CD4-positive, alpha-beta T cell treated with Interleukin-2 at 100 ng/mL for 4 hours (primary cell): Measurements from ENCODE around the gene PNLDC1.
"Not testable (repeated sequence)": the region's sequence is repeated elsewhere in the genome, so short reads cannot be mapped to it uniquely, and the experiment has no call there.

ENCODE experiments used
- DNase-seq: peaks from one replicate; pipeline ENCODE4 v3.0.0-alpha.2; 2020; ENCODE audit warnings: low spot score

The PNLDC1 gene

GRCh38 chr6:159849851-159850250 lies 49.8 kb downstream of the PNLDC1 start:
- DNase-seq = not testable (repeated sequence)

GRCh38 chr6:159852877-159853276 lies 52.8 kb downstream of the PNLDC1 start:
- peak; percentile 3 for DNase-seq

DNA sequence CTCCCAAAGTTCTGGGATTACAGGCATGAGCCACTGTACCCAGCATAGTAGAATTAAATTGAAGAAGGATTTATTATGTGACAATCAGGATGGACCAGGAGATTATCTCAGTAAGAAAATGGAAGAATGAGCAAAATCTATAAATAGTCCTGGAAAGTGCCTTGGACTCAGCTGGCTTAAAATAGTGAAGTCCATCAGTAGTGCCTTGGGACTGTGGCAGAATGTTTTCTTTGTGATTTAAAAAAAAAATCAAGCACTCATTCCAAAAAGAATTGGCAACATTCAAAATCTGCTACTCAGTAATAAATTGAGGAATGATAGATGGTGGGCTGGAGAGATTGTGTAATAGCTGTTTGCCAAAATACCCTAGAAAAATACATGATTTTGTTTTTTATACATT lies 53.7 kb downstream of the PNLDC1 start:
- DNase-seq = no peak

- no peak for DNase-seq
These were observed 54.9 kb downstream of the PNLDC1 start for GRCh38 chr6:159854959-159855358.

DNA sequence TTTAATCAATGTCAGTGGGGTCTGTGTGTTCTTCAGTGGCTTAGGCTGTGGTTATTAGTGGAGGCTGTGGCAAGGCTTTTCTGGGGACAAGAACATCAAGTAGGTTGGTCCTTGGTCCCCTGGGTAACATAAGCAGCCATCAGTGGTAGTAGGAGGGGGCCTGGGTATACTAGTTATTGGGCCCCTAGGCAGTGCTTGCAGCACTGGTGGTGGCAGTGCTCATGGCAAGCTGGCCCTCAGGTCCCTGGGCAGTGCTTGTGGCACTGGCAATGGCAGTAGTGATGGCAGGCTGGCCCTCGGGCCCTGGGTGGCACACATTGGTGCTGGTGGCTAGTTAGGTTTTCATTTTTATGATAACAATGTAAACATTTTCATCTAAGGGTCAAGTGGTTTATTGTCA lies 58.2 kb downstream of the PNLDC1 start:
- no peak for DNase-seq

- DNase-seq = no peak
These were observed 60.4 kb downstream of the PNLDC1 start for GRCh38 chr6:159860482-159860881.

DNA sequence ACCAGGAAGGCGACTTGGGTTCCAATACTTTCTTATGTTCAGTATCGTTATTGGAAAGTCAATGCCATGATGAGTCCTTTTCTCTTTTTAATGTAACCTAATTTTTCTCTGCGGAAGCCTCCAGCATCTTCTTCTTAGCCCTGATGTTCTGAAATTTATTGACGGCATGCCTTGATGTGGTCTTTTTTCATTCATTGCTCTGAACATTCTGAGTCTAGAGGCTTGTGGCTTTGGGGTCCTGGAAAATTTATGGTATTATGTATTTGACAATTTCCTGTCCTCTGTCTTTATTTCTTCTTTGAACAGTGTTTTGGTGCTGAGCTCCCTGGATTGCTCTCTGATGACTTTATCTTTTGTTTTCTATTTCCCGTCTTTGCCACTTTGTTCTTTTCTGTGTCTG lies 62.0 kb downstream of the PNLDC1 start:
- peak; percentile 1 for DNase-seq

GRCh38 chr6:159863341-159863740 lies 63.3 kb downstream of the PNLDC1 start:
- peak; percentile 59 for DNase-seq

- DNase-seq = no peak
These were observed 65.3 kb downstream of the PNLDC1 start for GRCh38 chr6:159865226-159865920.

- no peak for DNase-seq
These were observed 66.5 kb downstream of the PNLDC1 start for GRCh38 chr6:159866286-159867247.
